Measurements from ENCODE around the gene SLC1A2.

The SLC1A2 gene

DNA sequence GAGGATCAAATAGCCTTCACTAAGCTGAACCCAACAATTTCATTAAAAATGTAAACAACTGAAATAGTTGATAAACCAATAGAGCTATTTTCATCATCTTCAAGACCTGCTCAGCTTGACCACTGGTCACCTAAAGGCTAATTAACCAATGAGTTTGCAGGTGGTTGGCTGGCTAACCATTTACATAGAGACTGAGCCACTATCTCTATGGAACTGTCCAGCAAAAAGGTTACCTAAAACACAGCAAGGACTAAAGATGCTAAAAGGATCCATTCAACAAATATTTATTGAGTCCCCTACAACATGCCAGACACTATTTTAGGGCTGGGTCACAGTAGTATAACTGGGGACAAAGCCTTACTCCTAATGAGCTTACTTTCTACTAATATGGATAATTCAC, 156.6 kb downstream of the SLC1A2 start:
- DNase-seq = no peak

DNA sequence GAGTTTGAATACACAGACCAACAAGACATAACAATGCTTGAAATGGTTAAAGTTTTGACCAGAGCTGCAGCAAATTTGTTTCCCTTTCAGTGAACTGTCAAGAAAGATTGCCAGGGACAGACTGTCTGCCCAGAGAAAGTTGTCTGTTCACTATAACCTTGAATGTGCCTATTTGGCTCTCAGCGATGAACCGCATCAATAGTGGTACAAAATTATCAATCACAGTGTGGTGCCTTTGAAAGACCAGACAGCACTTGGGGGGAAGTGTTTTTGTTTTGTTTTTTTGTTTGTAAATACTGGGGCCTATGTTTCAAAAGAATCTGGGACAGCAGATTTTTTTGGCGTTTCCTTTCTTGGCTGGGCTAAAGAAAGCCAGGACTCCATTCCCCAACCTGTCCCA, 157.3 kb downstream of the SLC1A2 start:
- no peak for DNase-seq

DNA sequence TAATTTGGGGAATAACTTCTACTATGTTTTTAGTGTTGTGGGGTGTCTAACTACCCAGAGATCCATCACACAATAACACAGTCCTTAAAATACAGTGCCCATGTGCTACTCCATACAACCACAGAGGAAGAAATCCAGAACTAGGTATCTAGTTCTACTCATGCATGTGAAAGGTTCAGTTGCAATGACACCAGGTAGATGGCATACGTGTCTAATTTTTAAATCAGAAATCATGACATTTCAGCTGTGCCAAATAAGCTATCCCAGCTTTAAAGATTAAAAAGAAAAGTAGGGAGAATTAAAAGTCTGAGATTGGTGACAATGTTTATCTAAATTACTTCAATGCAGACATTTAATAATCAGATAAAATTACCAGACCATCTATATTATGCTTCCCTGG, 158.2 kb downstream of the SLC1A2 start:
- no peak for DNase-seq

DNA sequence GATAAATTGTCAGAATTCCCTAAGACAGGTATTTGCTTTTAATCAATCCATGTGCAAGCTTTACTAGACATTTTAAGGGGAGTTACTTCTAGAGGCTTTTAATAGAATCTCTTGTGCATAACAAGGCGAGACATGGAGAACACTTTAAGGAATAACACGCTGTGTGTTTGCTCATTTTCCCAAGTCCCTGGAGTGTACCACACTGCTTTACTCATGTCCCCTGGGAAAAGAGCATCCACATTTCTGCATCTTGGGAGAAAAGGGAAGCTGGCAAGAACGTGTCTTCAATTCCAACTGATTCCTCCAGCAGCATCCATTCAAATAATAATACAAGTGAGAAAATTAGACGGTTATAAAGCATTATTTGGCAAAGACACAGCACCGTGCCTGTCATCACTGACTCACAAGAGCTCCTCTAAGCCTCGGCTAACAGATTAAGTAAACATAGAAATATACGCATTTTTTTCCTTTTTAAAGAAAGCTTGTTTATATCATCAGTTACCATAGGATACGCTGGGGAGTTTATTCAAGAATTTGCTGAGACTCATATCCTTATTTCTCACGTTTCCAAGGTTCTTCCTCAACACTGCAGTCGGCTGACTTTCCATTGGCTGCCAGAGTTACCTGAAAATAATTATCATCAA, 158.9 kb downstream of the SLC1A2 start:
- DNase-seq = no peak

DNA sequence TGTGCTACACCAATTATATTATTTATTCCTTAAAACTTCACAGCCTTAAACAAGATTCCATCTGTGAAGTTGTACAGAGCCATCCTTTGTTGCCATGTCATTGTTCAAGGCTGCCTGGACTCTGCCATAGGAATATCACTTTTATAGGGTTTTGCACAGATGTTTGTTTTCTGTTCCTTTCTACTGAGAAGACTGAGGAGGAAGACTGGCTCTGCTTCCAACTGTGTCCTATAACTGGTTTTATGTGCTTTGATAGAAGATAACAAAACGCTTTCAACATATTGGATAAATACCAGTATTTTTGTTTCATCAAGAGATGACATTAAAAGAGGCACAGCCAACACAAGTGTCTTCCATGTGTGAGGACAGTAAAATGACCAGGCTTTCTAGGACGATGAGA, 159.8 kb downstream of the SLC1A2 start:
- no peak for DNase-seq

DNA sequence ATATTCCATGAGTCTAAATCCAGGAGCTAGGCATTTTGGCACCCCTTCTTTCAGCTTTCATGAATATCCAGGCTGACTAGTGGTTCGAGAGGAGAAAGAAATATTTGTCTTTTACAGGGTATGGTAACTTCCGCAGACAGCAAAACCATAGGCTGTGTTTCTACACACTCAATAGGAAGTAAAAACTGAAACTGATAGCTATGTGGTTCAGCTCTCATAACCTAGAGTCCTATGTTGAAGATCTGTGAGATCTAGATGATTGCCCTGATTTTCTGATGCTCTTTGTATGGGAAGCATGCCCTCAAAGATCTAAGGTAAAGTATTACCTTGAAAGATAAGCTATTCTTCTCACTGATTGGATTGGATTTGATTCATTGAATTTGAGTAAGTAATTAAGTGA, 162.1 kb downstream of the SLC1A2 start:
- no peak for DNase-seq

DNA sequence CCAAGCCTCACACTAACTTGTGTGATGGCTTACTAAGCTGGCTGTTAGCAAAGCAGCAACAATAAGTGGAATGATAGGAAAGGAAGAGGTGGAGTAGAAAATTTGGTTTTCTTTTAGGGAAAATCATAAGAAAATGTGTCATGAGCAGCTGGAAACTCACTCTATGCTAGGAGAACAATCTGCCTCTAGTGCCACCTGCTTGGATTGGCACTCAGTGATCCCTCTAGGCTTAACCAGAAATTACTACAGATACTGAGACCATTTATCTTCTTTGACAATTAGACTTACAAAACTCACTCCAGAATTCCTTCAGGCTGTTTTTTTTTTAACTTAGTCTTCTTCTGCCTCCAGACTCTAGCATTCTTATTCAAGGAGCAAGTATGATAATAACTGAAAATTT, 163.1 kb downstream of the SLC1A2 start:
- DNase-seq = no peak

DNA sequence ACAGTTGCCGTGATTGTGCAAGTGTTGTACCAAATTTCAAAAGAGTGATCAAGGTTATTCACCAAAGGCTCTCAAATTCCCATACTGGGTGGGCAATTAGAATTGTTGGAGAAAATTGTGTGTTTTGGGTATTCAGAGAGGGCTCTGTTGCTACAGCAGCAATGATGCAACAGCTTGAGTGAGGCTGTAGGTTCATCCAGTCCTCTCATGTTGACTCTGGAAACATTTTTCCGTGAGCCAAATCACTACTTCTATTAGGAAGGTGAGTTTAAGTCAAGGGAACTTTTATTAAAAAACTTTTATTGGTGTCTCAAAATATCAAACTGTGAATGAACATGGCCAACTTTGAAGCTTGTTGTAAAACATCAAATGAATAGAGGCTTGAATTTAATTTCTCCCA, 163.8 kb downstream of the SLC1A2 start:
- no peak for DNase-seq

DNA sequence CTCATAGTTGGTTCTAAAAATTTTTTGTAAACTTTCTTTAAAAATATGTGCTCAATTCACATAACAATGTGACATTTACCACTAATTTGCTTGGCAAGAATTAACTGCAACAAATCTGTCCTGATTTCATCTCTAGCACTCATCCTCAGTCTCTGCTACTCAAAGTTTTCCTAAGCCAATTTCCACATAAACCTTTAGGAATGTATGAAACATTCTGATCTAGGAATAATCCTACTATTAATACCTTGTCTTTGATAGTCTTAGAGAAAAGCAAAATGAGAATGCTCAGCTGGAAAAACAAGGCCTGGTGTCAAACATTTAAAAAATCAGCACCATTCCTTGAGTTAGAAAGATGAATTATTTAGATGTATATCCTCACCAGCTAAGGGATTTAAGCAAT, 166.1 kb downstream of the SLC1A2 start:
- DNase-seq = no peak

DNA sequence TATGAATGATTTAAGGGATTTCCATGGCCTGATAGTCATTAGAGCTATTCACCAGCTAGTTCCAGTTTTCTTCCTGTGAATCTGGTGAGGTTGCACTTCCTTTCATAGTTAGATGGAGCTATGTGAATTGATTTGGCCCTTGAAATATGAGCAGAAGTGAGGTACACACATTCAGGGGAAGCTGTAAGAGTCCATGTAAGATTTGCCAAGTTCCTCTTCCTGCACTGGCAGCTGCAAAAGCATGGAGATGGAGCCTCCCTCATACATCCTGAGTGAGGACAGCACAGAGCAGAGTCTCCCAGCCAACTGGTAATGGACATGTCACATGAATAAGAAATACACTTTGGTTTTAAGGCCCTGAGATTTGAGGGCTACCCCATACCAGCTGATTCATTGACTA, 168.7 kb downstream of the SLC1A2 start:
- DNase-seq = no peak

DNA sequence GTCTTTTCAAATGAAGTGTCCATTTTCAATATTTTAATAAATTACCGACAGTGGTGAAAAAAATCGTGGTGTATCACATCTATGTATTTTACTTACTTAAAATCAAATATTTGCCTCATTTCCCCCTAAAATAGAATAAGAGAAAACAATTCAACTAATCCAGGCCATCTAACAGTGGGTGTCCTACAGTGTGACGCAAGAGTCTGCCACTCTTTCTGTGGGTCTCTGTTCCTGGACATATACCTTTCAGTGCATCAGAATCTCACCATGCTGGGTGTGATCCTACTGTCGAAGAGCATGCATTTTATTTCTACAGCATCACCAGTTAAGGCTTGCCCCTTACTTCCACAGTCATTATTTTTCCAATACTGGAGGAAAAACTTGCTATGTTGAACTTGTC, 169.2 kb downstream of the SLC1A2 start:
- no peak for DNase-seq

DNA sequence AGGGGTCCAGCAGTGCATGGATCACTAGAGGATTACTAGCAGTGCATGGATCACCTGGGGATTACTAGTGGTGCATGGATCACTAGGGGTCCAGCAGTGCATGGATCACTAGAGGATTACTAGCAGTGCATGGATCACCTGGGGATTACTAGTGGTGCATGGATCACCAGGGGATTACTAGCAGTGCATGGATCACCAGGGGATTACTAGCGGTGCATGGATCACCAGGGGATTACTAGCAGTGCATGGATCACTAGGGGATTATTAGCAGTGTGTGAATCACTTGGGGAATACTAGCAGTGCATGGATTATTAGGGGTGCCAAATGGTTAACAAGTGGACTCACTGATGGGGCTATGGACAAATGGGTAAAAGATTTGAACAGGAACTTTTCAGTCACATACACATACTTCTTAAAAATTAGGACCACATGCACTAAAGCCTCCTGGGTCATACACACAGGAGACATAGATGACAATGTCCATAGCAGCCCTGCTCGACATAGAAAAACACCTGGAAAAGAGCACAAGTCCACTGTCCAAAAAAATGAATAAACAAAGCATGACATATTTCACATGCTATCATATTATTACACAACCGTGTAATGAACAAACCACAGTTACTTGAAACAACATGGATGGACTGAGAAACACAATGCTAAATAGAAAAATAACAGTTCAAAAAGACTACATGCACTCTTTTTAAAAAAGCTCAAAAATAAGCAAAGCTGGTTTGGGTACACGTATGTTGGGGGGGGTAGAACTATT, 170.6 kb downstream of the SLC1A2 start:
- DNase-seq = no peak

DNA sequence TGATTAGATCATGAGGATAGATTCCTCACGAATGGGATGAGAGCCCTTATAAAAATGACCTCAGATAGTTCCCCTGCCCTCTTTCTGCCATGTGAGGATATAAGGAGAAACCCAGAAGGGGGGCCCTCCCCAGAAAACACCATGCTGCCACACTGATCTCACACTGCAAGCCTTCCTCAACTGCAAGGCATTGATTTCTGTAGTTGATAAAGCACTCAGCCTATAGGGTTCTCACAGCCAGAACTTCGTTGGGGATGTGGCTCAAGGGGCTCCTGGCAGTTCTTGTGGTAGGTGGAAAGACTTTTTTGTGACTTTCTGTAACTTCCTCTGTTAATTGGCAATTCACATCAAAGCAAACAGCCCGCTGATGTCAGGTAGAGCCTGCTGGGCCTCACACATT, 171.5 kb downstream of the SLC1A2 start:
- no peak for DNase-seq

DNA sequence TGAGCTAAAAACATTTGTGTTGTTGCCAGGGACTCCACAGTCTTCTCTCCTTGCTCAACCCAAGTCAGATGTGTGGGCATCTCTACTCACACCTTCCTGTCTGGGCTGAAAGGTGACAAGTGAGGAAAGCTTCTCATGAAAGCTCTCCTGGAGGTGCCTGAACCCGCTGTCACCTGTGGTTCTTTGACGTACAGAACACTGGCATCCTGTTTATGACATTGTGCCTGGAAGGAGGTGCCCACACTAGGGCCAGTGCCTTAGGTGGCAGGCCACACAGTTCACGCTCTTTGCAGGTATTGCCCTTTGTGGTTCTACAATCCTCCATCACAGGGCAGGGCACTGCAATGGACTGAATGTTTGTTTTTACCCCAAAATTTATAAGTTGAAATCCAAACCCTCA, 171.9 kb downstream of the SLC1A2 start:
- DNase-seq = no peak

DNA sequence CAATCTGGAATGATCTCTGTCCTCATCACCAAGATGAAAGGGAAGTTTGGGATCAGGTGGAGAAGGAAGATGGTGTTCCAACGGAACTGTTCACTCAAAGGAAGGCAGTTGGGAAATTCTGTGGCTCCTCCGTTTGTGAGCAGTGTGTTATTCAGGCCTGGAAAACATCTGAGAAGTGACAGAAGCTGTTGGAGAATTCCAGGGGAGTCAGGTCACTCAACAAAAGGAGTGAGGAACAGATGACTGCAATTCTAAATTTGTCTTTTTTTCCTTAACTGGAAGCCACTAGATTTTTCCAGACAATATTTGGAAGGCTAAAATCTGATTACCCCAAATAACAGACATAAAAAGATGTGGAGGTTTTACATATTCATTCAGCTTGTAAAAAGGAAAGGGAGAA, 172.6 kb downstream of the SLC1A2 start:
- no peak for DNase-seq

DNA sequence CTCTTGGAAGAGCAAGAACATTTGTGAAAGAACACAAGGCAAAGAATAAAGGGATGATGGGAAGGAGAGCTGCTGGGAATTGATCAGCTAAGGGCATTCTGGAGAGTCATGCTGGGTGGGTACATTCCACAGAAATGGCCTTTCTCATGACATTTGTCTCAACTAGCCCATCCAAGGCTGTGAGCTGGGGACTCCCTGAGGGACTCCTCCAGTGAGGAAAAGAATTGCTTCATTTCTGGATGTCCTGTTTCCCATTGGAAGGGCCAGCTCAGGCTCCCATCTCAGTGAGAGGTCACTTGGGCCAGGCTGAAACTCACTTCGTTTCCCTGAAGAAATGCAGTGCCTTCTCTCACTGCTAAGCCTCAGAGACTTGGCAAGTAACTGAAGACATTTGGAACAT, 173.6 kb downstream of the SLC1A2 start:
- DNase-seq = no peak

DNA sequence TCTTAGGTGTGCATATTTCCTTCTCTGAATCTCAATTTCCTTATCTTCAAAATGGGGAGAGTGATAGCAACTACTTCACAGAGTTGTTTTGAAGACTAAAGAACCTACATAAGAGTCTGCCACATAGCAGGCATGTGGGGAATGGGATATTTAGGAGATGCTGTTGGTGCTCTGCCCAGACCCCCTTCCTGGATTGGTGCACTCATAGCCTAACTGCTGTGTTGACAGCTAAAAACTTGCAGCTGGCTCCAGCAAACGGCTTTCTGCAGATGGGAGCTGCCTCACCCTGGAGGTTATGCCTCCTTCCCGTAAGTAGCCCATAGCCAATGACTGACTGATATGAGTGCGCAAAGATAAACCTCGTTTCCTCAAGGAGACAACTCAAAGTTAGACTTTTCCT, 174.3 kb downstream of the SLC1A2 start:
- no peak for DNase-seq

DNA sequence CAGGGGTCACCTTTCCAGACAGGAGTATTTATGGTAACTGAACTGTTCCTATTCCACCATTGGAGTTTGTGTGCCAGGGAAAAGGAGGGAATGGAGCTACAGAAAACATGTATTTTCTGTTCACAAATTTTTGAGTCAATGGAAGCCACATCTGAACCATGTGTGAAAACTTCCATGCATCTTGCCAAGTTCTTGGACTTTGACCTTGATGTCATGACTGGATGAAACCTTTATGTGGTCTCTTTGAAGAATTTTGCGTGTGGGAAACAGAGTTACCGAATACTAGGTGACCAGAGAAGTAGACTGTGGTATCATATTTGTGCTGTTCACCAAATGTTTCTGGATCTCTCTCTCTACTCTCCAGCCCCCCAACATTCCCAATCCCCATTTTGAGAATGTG, 175.6 kb downstream of the SLC1A2 start:
- DNase-seq = no peak

DNA sequence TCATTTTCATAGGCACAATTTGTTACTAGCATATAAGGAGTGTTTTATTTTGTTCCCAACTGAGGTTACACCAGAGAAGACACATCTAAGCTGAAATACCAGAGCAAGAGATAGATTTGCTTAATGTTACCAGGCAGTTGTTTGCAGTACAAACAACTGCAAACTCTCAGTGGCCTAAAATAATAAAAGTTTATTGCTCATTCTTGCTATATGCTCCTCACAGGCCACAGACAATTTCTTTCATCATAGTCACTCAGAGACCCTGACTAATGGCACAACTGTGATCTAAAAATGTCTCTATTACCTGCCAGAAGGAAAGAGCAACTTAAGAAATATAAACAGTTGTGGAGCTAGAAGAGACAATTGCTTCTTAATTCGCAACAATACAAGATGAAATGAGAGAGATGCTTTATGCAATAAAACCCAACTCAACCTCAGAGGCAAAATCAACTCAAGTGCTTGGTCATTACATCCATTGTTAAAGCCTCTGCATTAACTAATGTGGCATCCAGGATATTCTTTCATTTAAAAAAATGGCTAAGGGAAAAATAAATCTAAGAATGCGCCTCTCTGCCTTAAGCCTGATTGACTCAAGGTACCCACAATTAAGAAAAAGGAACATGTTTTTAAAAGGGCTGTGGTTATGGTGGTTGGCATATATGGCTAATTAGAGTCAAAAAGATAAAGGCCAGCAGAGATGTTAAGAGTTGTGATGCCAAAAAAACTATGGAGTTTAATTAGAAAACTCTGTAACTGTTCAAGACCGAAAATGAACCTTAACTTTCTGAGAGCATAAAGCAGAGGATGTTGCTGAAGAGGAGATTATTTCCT, 176.7 kb downstream of the SLC1A2 start:
- no peak for DNase-seq

DNA sequence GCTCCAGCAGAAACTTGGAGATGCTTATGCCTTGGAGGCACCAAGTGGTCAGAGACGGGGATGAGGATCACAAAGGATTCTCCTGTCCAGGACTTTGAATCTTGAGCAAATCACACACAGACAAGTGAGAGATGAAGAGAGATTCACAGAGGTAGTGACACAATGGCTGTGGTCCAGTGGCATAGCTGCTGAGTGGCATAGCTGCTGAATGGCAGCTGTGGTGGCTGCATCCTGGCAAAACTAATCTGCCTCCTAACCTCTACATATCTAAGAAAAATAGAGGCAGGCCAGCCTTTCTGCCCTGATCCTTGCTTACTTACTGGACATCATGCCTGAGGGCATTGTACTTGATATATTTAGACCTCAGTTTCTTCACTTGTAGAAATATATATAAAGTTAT, 177.8 kb downstream of the SLC1A2 start:
- DNase-seq = no peak

DNA sequence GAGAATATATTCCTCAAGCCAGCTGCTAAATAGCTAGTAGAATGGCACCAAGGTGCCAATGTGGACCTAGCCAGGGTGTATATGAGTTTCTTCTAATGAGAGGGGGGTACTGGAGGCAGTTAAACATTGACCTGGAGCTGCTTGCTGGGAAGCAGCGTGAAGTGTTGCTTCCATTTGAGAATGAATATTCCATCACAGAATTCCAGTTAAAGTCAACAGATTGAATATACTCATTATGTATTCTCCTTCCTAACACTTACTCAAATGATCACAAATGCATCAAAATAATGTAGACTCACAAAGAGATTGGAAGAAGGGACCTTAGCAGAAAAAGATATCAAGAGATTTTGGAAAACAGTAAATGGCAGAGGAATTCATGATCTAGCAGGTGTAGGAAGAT, 178.3 kb downstream of the SLC1A2 start:
- no peak for DNase-seq

DNA sequence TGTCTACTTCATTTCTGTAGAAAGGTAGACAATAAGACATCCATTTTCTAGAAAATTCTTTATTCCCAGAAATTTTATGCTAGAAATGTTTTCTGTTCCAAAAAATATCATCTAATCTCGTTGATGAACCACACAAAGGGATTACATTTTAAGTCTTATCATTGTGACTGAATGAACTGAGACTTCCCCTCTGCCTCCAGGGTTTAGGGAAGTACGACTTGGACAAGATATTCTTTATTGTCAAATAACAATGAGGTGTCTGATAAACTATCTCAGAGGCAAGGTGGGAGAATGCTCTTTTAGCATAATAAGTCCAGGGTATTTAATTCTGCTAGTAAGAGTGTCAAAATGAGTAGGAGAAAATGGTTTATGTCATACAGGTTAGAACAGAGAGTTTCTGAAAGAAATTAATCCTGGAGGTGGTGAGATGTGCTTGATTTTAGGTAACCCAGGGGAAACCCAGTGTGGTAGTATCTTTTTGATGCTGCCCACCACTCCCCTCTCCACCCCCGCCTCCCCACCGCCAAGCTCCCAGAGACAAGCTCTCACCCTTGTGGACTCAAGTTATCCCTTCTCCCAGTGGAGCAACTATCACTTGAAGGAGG, 179.8 kb downstream of the SLC1A2 start:
- no peak for DNase-seq

DNA sequence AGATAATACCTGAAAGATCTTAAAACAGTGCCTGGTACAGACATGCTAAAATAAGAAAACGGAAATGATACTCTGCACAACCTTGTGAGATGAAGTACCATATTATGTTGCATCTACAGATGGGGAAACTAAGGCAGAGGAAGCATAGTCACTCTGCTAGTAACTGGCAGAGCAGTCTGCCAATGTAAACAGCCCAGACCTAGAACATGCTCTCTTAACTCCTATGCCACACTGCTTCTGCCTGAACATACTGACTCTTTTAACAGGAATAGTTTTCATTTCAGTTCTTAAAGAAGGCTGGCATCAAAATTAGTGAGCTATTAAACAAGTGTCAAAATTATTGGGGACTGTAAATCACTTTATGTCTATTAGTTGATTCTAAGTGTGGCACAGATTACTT, 180.5 kb downstream of the SLC1A2 start:
- no peak for DNase-seq

Data from NCI-H774 (cell line).